Measurements from ENCODE around the gene SPTLC1.
"Not testable (repeated sequence)": the region's sequence is repeated elsewhere in the genome, so short reads cannot be mapped to it uniquely, and the experiment has no call there.

DNA sequence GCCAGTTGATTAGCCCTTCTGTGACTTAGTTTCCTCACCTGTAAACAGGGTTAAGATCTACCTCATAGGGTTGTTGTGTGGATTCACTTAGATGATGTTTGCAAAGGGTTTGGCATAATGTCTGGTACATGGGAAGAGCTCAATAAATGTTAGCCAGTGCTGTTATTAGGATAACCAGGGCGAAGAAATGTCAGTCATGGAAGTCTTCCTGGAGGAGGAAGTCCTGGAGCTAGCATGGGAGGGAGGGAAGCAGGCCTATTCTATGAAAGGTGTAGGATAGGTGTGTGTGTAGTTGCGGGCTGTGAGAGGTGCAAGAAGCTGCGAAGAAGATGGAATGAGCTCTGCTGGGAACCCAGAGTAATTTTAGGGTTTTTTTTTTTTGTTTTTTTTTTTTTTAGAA lies 30.6 kb upstream of the SPTLC1 start:
- TF ChIP-seq POLR2A (IDR thresholded peaks at IDR 0.05; ENCODE audit: low read length); GATA1 (IDR thresholded peaks at IDR 0.05; ENCODE audit: low read depth, low read length): not testable (repeated sequence)

All from erythroblast (primary cell).